ENCODE measurements around the gene PRKAR1A.
A peak's percentile ranks its signal among the peaks of the same experiment; 100 is the strongest.
"Not testable (repeated sequence)": the region's sequence is repeated elsewhere in the genome, so short reads cannot be mapped to it uniquely, and the experiment has no call there.

The PRKAR1A gene

DNA sequence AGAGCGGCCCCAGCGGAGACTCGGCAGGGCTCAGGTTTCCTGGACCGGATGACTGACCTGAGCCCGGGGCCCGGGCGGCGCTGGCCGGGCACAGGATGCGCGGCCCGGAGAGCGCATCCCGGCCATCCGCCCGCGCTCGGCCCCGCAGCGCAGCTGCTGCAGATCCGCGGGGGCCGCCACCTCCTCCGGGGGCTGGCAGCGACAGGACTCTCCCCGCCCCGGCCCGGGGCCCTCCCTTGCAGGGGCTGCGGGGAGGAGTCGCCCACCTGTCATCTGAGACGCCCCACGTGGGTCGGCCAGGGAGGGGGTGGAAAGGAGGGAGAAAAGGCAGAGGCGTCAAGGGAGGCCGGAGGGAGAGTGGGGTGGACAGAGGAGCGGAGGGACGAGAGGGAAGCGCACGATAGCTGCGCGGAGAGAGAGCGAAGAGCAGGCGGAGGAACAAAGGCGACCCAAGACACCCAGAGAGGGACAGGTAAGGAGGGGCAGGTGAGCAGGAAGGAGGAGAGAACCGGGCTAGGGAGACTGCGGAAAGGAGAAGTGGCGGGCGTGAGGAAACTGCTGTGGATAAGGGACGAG is 471 bp upstream of the PRKAR1A start:
- DNase-seq, result peak; percentile 70

DNA sequence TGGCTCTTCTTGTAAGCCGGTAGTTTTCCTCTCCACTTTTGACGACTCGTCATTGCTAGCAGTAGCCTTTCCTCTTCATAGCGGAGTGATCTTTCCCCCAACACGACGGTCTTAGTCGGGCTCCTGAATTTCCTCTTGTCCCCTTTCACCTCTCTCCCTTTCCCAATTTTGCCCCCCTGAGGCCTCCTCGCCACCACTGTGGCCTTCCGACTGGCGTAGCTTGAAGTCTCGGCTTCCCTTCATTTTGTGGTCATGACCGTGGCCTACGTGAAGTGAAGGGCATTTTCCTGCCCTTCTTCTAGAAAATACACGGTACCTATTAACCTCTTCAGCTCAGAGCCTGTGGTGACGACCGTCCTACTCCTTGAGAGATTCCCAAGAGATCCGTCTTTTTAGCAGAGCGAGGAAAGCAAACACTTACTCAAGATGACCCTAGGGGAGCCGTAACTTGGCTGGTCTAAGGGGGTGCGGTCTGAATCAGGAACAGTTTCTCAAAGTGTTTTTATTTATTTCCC is 787 bp downstream of the PRKAR1A start:
- DNase-seq, result no peak

DNA sequence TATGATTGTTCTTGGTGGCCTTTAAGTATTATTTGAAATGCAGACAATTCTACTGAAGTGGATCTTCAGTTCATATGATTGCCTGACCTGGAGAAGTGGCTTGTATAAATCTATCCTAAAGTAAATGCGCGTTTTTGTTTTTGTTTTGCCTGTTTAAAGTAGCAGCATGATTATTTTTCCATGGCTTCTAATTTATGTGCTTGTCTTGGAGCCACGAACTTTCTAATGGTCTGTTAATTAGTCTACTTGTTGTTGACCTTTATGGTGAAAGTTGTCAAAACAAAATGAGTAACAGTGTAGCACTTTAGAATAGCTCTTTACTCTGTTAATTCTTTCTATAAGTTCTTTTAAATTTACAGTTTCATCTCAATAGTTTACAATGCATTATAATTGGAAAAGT is 1.7 kb downstream of the PRKAR1A start:
- DNase-seq, result no peak

DNA sequence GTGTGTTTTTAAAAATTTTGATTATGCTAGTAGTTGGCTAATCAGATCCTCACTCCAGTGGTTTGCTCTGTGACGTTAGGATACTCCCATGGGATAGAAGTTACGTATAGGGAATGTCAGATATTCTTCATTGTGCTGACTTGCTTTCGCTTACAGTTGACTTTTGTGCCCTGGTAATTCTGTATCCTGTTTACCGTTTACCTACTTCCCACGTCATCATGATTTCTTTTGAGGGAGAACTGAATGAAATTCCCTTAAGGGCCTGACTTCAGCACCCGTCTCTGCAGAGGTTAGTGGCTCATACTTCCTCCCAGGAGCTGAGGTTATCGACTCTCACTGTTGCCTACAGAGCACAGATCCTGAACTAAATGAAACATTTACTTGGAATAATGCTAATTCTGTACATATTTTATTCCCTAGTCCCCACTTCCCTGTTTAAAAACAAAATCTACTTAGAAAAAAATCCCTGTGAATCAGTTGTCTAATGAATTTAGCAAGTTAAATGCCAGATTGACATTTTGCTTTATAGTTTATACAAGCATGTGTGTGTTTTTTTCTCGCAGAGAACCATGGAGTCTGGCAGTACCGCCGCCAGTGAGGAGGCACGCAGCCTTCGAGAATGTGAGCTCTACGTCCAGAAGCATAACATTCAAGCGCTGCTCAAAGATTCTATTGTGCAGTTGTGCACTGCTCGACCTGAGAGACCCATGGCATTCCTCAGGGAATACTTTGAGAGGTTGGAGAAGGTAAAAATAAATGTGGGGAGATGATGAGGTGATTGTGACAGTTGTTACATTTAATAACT is 2.8 kb downstream of the PRKAR1A start:
- no peak for DNase-seq

DNA sequence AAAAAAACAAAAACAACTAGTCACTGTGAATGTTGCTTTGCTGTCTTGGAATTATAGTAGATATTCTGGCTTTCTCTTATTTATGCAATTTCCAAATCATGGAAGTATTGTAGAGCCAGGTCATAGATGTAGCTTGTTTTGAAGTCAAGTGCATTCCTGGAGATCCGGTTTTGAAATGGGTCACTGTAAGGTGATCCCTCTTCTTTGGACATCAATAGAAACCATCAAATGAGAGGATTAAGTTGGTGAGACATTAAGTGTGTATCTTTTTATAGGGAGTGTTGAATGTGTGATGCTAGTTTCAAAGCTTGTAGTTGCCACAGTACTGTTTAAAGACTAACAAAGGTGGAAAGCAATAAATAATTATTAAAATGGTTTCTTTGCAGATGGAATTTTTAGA is 4.5 kb downstream of the PRKAR1A start:
- no peak for DNase-seq

DNA sequence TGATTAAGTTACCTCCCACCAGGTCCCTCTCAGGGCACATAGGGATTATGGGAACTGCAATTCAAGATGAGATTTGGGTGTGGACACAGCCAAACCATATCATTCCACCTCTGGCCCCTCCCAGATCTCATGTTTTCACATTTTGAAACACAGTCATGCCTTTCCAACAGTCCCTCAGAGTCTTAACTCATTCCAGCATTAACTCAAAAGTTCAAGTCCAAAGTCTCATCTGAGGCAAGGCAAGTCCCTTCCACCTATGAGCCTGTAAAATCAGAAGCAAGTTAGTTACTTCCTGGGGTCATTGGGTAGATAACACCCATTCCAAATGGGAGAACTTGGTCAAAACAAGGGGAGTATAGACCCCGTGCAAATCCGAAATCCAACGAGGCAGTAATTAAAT is 5.4 kb downstream of the PRKAR1A start:
- DNase-seq, result not testable (repeated sequence)

DNA sequence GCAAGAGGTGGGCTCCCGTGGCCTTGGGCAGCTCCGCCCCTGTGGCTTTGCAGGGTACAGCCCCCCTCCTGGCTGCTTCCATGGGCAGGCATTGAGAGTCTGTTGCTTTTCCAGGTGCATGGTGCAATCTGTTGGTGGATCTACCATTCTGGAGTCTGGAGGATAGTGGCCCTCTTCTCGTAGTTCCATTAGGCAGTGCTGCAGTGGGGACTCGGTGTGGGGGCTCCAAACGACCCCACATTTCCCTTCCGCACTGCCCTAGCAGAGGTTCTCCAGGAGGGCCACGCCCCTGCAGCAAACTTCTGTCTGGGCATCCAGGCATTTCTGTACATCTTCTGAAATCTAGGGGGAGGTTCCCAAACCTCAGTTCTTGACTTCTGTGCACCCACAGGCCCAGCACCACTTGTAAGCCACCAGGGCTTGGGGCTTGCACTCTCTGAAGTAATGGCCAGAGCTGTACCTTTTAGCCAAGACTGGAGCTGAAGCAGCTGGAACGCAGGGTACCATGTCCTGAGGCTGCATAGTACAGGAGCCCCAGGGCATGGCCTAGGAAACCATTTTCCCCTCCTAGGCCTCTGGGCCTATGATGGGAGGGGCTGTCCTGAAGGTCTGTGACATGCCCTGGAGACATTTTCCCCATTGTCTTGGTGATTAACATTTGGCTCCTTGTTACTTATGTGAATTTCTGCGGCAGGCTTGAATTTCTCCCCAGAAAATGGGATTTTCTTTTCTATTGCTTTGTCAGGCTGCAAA is 6.0 kb downstream of the PRKAR1A start:
- no peak for DNase-seq

DNA sequence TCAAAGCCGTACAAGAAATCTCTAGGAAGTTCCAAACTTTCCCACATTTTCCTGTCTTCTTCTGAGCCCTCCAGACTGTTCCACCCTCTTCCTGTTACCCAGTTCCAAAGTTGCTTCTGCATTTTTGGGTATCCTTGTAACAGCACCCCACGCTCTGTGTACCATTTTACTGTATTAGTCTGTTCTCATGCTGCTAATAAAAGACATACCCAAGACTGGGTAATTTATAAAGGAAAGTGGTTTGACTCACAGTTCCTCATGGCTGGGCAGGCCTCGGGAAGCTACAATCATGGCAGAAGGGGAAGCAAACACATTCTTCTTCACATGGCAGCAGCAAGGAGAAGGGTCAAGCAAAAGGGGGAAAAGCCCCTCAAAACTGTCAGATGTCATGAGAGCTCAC is 6.8 kb downstream of the PRKAR1A start:
- DNase-seq, result not testable (repeated sequence)

DNA sequence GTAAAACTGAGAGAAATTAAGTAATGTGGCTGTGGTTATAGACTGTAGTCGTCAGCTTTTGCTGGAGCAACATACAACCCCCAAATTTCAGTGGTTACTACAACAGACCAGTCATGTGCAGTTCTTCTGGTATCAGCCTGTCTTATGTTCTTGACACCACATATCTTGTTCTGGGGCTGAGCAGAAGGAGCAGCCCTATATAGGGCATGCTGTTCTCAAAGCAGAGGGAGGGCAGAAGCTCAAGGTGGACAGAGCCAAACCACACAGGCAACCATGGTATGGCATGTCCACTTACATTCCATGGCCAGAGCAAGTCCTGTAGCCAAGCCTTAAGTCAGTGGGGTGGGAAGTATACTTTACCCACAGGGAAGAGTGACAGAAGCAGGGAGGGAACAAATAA is 7.7 kb downstream of the PRKAR1A start:
- no peak for DNase-seq

DNA sequence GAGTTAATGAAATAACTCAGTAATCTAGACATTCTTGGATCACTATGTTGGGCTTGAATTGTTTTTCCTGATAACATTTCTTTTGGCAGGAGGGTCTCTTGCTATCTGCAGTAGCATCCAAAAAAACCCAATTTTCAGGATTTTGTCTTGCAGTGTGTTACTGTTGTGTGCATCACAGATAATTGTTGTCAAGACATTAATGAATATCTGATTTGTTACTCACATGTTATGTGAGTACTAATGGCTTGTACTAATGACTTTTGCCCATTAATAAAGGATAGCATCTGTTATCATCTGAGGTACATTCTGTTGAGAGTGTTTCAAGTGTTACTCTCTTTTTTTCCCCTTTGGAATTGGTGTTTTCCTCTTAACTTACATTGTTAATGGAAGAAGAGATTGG is 10.0 kb downstream of the PRKAR1A start:
- no peak for DNase-seq

DNA sequence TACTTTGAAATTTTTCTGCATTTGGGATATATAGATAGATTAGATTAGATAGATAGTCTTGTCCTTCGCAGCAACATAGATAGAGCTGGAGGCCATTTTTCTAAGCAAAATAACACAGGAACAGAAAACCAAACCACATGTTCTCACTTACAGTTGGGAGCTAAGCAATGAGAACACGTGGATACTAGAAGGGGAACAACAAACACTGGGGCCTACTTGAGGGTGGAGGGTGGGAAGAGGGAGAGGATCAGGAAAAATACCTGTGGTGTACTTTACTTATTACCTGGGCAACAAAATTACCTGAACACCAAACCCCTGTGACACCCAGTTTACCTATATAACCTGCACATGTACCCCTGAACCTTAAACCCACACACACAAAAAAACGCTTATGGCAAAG is 14.3 kb downstream of the PRKAR1A start:
- no peak for DNase-seq

DNA sequence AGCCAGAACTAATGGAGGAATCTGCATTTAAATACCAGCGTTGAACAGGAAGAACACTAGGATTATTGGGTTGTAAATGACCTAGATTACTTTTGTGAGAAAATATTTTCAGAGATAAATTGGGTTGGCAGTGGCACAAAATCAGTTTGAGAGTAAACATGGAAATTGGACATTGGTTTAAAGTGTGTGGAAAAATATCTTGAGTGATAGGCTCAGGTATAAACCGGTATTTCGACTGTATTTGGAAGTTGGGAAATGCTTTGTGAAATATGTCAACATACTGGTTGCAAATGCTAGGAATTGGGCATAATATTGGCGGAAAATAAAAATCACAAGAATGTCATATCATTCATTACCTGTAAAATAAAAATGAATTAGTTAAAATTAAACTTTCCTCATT is 15.1 kb downstream of the PRKAR1A start:
- no peak for DNase-seq

DNA sequence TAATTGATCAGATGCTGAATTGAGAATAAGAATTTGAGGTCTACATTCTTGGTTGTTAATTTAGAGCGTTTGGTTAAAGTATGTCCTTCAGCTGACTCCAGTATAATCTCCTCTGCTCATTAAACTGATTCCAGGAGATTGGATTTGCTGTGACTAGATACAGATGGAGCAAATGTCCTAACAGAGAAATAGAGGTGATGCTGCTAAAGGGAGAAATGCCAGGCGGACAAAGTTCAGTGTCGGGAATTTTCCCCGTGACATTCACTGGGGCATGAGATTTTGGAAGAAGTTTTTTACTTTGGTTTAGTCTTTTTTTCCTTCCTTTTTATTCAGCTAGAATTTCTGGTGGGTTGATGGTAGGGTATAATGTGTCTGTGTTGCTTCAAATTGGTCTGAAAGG is 19.0 kb downstream of the PRKAR1A start:
- no peak for DNase-seq

DNA sequence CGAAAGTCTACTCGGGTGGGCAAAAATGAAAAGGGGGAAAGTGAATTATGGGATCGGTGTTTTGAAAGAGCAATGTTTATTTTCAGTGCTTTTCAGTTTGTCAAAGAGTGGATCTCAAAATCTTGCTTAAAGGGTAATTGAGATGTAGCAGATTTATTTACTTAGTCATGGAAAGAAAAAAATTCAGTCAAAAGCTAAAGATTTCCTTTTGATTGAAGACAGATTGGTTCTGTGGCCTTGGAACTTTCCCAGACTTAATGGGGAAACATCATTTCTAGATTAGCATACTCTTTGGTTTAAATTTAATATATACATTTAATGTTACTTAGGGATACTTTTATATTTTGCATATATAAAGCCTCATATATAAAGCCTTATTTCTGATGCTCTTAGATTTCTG is 20.6 kb downstream of the PRKAR1A start:
- DNase-seq, result no peak

DNA sequence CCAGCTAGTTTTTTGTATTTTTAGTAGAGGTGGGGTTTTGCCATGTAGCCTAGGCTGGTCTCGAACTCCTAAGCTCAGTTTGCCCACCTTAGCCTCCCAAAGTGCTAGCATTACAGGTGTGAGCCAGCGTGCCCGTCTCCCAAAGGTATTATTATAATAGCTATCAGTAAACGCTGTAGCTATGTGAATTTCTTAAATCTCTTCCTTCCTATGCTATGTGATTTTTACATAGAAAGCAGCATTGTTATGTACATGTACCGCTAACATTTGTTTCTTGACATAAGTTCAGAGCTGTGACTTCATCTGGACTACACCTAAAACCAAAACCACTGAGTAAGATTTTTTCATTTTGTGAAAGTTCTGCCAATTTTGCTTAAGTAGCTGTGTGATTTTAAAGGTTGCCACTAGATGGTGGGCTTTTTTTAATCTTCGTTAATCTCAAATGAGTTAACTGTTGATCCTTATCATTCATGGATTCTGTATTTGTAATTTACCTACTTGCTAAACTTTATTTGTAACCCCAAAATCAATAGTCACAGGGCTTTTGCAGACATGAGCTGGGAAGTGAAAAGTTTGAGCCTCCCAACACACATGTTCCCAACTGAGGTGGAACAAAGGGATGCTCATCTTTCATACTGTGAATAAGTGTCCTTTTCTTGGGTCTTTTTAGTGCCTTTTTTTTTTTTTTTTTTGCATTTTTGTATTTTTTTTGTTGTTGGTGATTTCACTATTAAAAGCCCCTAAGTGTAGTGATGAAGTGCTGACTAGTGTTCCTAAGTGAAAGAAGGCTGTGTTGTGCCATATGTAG is 21.9 kb downstream of the PRKAR1A start:
- DNase-seq, result no peak

DNA sequence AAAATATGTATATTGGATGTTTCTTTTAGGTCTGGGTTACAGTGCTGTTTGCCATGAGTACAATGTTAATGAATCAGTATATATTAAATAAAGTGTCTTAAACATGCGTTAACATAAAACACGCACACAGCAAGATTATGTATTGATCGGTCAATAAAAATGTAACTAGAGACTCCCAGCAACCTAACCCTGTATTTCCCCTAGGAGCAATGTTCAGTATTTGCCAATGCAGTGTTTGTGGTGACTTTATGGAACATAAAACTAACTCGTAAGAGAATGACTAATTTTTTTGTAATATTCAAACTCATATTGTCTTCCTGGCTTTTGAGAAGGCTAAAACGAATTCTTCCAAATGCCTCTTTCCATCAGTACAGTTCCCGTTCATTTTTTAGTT is 22.5 kb downstream of the PRKAR1A start:
- no peak for DNase-seq

DNA sequence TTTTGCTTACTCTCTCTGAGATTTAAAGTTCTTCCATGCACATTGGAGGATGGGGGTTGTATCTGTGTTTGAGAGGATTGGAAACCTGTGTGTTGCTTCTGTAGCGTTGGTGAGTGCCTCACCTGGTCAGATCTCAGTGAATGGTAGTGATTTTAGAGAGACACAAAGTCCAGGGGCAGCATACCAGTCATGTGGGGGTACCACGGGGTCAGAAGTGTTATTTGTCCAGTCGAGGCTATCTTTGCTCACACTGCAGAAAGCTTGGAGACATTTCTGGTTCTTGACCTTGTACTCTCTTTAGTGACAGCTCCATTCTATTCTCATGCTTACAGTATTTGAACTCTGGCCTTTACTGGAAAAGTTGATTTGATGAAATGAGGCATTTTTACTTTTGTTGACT is 23.7 kb downstream of the PRKAR1A start:
- no peak for DNase-seq

DNA sequence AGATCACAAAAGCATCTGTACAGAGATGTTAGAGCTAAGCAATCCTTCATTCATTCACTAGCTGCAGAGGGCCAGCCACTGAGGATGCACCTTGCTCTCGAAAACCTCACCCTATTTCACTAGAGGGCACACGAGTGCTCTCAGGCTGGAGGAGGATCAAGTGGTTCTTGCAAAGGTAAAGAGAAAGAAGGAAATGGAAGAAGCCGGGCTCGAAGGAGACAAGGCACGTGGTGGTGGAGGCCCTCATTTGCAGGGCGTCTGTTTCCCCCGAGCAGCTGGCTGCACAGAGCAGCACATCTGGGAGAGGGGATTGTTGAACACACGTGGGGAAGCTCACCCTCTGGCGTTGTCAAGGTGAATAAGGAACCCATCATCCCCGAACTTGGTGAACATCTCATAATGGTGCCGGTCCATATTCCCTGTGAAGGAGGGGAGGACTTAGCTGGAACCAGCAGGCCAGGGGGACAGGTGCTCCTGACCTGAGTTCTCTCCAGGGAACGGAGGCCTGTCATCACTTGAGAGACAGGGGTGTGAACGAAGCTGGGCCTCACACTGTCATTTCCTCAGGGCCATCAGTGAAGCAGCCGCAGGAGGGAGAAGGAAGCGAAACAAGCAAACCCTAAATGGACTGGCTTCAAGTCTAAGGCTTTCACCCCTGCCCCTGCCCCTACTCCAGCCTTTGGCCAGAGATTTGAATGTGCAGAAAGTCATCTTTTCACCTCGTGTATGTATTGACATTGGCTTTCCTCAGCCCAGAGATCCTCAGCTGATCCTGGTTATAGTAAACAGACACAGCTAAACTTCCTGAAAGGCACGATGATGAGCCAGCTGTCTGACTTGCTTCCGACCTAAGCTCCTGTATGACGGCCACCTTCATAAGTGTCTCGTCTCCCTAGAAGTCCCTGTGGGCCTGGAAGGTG is 27.6 kb downstream of the PRKAR1A start:
- peak; percentile 10 for DNase-seq

DNA sequence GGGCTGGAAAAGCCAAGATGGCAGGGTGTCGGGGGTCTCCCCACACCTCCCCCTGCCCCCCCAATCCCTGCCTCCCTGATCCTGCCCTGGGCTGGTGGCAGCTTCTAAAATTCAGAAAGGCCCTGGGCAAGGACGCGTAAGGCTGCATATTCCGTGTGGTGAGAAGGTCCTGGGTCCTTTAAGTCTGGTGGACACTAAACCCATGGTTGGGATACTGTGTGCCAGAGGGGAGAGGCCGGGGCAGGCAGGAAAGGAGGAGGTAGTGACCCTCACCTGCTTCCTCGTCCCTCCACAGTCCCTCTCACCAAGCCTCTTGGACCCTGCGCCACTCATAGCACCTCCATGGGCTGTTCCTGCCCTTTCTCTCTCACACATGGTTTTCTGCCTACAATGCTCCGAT is 28.8 kb downstream of the PRKAR1A start:
- no peak for DNase-seq

DNA sequence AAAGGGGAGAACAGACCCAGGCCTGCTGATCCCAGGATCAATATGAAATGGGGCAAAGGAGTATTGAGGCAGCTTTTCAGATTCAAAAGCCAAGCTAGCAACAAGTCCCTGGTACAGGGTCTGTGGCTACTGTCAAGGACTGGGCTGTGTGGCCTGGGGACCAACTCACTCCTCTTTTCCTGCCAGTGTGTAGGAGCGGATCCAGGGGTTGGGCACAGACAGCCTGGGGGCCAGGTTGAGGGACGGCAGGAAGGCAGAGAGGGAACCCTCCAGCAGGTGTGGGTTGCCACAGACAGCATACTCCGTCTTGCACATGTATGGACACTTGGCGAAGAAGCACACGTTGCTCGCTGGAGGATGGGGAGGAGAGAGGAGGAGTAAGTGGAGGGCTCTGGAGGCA is 29.6 kb downstream of the PRKAR1A start:
- no peak for DNase-seq

DNA sequence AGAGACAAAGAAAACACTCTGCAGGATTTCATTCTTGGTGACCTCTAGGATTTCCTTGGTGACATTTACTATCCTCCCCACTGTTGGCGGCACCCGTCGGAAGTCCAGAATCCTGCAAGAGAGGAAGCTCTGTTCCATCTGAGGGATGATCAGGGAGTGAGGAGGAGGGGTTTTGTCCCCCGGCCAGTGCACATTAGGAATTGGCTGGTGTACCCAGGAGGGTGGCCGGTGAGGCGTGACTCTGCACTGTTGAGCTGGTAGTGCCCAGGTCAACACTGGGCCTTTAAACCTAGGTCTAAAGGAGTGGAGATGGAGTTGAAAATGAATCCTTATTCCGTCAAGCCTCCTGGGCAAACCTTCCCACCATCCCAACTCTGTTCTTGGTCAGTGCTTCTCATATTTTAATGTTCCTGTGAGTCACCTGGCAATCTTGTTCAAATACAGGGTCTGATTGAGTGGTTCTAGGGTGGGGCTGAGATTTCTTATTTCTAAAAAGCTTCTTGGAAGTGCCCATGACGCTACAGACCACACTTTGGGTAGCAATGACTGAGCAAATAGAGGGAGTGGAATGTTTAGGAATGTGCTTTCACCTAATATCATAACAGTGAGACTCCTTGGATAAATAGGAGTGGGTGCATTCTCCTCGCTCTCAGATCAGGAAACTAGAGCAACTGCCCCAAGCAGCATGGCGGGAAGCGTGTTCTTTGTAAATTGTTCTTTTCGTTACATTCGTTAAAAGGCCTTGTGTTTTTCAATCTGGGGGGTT is 30.7 kb downstream of the PRKAR1A start:
- no peak for DNase-seq
